G401.6 (cell line): ENCODE measurements around the gene INSYN2B.

Experiments
- FAIRE-seq: peaks from 2 replicates; lab custom pipeline; 2012; peaks lifted over from hg19 to GRCh38; lab: Jason Lieb, UNC

The INSYN2B gene

DNA sequence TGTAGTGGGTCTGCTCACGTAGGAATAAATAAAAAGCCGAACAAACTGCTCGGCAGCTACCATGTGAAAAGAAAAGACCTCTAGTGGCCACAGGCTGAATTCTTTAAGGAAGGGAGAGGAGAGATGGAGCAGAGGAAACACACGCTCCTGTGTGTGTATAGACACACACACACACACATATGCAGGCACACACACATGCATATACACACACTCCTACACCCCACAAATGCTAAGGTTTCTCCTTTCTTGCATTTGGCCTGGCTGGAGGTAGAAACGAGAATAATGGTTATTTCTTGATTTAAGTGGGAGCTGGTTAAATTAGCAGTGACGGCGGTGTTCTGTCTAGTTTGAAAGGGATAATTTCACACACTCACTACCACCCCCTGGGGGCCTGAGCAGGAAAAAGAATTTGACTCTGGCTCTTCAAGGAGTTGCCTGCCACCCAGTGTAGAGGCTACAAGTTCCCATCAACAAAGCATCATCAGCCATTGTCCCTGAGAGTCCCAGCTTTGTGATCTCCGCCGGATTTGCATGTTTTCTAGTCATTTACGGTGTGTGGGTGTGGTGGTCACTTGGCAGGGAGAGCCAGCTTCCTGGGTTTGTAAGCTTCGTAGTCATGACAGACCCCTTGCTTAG lies at the start of gene INSYN2B:
Gene INSYN2B (minus strand): TSS at position 78 of the 636 bp plus-strand sequence. CDS start 96,597 bp downstream, outside the sequence.
- no peak for FAIRE-seq

DNA sequence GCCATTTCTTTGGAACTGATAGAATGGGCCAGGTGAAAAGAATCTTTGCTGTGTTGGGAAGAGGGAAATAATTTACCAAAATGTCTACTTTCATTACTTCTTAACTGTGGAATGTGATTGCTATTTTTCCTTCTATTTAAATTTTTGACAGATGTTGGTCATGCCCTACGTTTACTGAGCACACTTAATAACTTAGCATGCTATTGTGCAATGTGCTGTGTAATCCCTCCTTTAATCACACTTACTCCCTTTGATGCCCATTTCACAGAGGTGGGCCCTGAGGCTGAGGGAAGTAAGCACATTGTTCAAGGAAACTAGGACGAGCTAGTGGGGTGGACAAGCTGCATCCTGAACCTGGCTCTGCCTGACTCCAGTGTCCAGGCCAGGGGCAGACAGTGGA lies 47.8 kb upstream of the INSYN2B start:
- FAIRE-seq = no peak

DNA sequence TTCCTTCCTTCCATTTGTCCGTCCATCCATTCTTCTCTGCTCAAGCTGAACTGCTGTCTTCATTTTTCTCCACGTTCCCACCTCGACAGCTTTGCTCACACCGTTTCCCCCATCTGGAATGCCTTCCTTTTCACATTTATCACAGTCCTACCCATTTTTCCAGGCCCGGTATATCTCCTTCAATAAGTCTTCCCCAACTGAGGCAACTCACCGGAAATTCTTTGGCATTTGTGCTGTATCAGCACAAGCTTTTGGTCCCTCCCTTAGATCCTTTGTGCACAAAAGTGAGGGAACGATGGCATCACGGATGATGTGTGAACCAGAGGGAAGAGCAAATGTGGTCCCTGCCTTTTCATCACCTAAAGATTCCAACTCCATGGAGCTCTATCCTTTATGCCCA lies 45.6 kb upstream of the INSYN2B start:
- FAIRE-seq = no peak

DNA sequence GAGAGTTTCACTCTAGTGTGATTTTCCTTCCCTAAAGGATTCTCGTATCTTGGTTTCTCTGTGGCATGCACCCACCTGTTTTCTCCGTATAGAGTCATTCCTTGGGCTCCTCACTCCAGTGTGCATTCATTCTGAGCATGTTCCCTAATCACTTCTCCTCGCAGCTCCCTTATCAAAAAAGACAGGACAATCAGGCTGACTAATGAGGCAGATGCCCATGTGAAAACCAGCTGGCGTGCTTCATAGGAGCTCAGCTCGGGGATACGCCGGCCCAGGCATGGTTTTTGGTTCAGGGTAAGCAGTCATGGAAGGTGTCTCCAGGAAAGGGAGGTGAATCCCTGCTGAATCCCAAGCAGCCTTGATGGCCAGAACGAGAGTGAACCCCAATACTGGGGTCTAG lies 41.2 kb upstream of the INSYN2B start:
- FAIRE-seq = no peak

DNA sequence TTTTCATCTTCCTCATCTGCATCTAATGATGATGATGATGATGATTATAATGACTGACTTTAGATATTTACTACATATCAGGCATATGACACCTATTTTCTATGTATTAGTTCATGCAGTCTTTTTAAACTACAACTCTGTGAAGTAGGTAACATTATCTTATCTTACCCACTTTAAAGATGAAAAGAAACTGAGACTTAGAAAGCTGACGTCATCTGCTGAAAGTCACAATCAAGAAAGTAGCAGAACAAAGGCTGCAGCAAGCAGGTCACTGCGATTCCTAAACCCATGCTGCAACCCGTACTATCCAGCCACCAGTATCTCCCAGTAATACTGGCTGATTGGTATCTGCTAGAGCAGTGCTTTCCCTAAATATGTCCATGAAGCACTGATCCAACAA lies 40.1 kb upstream of the INSYN2B start:
- no peak for FAIRE-seq

DNA sequence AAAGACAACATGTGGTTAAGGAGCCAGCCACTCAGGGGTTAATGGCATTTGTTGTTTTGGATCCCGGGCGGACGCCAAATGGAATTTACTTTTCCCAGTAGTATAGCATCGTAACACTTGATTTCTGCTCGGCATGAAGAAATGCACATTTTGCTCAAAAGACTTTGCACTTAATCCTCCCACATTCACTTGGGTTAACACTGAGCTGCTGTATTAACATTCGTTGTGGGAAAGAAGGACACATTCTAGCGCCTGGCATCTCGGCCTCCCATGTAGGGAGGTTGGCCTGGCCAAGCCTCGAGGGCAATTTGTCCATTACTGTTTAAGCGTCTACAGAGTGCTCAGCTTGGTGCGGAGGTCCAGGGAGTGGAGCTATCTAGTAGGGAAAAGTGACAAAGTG lies 32.3 kb upstream of the INSYN2B start:
- no peak for FAIRE-seq

DNA sequence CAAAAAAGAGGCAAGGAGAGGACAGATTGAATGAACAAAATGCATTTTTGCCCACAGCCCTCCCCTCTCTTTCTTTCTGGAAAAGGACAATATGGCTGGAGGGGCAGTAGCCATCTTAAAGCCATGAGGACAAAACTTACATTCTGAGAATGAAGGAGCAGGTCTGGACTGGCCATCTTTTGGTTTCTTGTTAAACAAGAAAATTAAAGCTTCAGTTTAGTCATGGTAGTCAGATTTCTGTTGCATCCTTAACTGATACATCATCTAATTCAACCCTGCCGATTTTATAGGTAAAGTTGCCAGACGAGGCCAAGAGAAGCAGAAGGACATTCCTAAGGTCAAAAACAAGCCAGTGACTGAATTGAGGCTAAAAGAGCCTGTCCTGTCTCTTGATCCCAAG lies 31.5 kb upstream of the INSYN2B start:
- FAIRE-seq = no peak

DNA sequence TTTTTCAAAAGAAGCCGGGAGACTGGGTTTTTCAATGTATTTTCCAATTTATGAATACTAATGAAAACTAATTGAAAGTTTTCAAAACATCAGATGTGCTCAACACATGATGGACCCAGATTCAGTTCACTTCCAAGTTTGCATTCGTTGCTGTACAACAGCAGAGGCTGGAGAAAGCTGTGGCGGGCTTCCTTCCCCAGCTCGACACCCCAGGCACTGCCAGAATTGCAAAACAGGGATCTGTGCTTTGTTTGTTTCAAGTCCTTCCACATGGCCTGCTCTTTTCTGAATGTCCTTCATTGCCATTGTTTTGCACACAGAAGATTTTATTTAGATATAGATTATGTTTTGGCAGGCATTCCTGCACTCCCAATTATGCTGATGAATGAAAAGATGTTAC lies 30.3 kb upstream of the INSYN2B start:
- FAIRE-seq = no peak

DNA sequence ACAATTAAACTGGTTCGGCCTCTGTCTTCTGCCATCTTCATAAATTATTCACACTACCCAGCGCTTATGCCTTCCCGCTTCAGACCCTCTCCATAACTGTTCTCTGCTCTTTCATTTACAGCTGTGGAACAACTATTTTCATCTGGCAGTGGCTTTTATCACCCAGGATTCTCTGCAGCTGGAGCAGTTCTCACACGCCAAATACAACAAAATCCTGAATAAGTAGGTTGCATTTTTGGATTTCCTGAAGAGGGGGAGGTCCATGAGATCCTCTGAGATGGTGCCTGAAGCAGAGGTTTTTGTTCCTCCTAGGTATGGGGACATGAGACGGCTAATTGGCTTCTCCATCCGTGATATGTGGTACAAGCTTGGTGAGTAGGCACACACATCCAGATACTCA lies 28.1 kb upstream of the INSYN2B start:
- no peak for FAIRE-seq

DNA sequence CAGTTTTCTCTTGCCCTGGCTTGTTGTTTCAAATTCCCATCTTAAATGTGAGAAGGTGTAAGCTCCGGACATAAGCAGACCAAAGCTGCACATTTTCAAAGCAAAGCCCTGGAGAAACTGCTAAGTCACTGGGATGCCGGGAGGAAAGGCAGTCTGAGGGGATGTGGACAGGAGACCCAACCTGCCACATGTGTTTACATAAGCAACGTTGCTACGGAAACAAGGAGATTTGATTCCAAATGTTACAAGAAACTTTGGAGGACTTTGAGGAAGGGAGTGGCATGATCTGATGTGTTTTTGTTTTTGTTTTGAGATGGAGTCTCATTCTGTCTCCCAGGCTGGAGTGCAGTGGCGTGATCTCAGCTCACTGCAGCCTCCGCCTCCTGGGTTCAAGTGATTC lies 25.7 kb upstream of the INSYN2B start:
- FAIRE-seq = no peak

DNA sequence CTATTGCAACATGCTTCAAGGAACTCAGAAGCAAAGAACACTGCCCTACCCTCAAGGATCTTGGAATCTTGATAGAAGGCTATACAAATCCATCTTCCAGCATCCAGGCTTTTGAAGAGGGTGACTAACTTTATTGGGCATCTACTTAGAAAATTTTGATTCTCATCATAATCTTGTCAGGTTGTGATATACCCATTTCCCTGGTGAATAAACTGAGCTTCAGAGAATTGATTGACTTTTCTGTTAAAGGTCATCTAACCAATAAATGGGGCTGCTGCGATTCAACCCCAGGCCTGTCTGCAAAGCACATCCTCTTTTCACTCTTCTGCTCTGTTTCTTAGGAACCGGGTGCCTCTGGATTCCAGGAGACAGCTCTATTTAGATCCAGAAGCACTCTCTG lies 19.9 kb upstream of the INSYN2B start:
- no peak for FAIRE-seq

DNA sequence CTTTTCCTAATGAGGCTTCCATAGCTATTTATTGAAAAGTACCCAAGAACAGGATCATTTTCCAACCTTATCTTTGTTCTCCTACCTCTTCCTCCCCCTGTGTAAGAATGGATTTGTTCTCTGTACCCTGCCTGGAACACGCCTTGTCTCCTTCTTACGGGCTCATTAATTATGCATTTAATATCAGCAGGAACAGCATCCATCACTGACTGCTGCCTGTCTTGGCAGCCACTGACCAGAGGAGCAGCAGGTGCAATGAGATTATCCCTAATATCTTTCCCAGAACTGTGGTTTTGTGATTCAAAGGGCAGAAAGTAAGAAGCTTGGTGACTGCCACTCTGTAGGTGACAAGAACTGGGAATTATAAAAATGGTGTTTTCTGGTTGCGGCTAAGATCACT lies 19.3 kb upstream of the INSYN2B start:
- no peak for FAIRE-seq

DNA sequence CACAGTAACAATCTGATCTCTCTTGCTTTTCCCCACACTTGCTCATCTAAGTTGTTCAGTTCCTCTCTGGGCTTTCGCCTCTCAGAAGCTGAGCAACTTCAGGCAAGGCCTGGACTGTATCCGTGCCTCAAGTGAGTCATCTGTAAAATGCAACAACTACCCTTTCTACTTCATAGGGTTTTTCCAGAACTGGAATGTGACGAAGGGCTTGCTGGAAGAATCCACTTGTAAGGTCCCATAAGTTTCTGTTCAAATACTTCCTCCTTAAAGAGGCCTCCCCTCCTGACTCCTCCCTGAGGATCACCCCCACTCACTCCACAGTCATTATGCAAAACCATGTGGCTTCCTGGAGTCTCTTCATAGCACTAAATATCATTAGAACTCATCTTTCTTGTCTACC lies 17.5 kb upstream of the INSYN2B start:
- FAIRE-seq = no peak

DNA sequence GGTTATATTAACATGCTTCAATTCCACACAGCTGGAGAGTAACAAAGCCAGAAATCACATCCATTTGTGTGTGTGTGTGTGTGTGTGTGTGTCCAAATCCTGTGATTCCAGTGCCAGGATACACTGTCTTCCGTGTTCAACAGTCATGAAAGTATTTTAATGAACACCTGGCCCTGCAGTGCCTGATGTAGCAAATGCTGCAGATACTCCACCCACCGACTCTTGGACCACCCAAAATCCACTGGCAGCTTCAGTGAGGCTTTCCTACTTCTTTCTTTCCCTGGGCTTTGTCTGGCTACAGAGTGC lies 13.1 kb upstream of the INSYN2B start:
- no peak for FAIRE-seq

DNA sequence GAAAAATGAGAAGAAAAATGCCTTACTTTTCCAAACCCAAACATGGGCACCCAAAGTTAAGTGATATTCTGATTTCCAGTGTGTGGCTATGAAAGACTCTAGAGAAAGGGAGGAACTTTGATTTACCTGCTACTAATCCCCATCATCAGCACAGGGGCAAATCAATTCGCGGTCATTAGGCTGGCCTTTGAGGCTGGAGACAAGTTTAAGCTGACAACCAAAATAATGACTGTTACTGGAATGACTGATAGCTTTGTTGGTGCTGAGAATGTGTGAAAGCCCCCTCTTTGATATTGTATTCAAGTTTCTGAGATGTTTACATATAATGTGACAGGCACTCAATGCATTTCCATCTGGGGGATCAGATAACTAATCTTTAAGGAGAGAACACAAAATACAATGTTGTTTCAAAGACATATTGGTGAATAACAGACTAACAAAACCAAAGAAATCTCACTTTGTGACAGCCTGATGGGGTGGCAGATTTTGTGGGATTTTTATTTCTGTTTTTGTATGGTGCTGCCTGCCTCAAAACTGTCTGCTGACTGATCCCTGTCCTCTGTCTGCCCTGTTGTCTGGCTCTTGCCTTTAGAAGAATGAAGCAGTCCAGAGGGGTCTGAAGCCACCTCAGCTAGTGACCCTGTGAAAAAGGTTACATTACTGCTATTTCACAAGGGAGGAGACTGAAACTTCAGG lies 12.6 kb upstream of the INSYN2B start:
- FAIRE-seq = no peak

DNA sequence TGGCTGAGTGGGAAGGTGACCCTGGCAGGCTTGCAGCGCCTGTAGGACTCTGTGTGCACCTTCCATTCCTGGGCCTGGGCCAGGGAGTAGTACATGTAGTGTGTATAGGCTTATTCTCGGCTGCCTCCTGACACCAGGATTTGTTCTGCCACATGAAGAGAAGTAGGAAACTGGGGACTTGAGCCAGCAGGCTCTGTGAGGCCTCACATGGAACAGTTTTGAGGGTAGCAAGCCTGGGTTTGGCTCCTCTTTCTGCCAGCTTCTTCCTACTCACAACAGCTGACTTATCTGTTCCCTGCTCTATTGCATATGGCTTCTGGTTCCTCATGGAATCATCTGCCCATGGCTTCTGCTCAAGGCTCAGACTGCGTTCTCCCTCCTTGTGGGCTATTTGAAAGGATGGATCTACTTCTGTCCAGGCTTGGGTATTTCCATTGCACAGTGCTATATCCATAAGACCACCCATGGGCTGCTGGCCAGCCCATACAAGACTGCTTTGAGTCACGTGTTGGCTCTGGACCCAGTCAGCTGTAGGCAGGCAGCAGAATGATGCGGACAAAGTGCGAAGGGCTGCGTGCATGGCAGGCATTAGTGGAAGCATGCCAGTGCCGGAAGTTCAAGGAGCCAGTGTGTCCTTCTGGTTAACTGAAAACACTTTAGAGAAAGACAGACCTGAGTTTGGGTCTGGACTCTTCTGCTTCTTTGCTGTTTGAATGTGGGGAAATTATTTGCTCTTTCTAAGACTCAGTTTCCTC lies 11.0 kb upstream of the INSYN2B start:
- FAIRE-seq = no peak

DNA sequence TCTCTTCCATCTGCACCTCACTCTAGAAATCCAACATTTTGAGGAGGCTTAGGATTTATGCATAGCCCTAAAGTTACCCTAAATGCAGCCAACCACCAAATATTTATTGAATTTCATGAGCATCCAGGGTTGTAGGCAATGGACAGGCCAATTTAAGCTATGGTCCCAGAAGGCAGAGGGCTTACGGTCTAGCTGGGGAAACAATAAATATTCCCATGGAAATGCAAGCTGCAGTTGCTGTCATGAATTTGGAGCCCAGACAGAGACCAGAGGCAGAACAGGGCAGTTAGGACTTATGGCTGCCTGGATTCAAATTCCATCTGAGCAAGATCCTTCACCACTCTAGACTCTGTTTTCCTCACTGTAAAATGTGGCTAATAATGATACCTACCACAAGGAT lies 9.1 kb upstream of the INSYN2B start:
- FAIRE-seq = no peak

DNA sequence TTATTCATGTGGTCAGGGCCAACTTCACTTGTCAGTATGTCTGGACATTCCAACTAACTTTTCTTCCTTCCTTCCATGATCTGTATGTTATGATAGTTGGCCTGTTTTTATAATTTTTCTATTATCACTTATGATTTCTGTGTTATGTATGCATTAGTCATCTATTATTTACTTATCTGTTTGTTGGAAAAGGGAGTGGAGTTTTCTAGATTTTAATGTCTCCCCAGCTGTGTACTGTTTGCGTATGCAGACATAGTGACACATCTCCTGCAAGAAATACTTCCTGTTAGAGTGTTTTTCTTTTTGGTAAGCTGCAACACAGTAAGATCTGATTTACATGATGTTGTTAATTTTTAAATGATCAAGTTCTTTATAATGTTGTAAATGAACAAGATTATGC lies 8.7 kb upstream of the INSYN2B start:
- no peak for FAIRE-seq

DNA sequence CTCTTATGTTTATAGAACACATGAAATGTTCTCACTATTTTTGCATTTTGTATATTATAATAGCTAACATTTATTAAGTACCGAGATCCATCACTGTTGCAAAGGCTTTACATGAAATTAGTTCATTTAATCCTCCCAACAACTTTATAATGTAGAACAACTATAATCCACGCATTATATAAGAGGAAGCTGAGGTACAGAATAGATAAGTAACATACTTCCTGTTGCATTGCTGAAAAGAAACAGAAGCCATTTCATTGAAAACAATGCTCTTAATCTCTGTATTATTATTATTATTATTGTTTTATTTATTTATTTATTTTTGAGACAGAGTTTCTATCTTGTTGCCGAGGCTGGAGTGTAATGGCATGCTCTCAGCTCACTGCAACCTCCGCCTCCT lies 7.9 kb upstream of the INSYN2B start:
- no peak for FAIRE-seq

DNA sequence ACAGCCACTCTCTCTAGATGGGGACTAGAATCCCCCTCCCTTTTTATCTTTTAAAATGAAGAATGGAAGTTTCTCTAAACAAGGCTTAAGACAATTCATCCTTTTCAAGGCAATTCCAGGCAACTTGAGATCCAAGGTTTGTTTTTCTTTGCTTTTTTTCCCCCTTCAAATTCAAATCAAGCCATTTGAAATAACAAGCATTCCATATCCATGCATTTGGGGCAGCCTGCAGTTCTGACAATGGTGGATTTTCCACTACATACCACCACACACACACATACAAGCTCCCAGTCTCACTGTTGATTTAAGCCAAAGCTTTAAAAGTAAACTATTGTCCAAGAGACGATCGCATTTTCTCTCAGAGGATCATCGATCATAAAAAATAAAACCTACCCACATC lies 424 bp downstream of the INSYN2B start:
- FAIRE-seq = no peak

DNA sequence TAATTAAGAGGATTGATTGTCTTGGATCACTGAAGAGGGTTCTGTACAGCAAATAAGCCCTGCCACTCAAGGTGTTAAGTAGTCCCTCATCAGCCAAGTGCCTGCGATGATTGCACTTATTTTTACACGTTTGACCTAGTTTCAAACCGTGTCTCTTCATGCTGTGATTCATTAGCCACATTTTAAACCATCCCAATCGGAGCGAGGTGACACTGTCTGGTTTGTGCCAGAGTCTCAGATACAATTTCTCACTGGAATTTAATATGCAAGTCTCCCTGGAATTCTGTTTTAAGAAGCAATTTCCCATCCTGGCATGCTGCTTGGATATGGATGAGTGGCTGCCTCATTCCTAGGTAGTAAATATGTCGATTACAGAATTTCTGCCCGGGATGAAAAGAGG lies 1.6 kb downstream of the INSYN2B start:
- no peak for FAIRE-seq

DNA sequence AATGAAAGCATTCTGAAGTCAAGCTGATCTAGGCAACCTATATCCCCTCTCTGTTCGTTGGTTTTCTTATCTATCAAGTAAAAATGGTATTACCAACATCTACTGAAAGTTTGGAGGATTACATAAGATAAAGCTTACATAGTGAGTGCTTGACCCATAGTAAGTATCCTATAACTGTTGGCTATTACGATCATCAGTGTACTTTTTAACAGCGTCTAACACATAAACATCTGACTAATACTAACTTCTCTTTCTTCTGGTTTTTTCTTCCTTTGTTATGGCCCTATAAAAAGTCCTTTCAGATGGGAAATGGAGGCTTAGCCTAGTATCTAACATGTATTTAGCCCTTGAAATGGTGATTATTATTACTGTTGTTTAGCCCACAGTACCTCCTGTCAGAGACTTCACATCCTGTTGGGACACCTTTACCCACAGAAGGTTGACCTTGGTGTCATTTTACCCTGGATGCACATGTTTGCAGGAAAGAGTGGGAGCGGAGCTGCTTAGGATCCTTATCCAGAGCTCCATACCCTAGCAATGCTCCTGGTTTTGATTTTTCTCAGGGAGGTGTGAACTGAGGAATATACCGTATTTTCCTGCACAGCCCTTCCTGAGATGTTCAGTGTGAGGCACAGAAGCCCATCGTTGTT lies 6.0 kb downstream of the INSYN2B start:
- no peak for FAIRE-seq

DNA sequence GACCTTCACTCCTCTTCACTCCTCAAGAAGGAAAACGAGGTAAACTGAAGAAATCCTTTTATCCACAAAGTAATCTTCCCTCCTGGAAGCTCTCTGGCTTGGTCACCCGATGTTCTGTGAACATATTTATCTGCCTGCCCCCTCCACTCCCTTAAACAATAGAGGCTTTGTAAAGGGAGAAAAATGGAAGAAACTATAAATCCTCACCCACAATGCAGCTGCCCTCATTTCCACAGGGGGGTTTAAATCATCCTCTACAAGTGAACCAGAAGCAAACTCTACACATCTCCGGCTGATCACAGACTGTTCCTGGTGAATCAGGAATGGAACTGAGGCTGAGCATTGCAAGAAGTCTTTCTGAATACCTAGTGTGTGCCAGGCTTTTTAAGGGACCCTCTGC lies 7.2 kb downstream of the INSYN2B start:
- no peak for FAIRE-seq
